HepG2 (cell line): ENCODE measurements around the gene KCTD5. TPM values are rescaled to one million over a fixed set of nuclear protein-coding genes. Genes with fewer than 3 reads are reported as not detected.

Experiments
- ARNT2 ChIP-seq: sonication (generic); formaldehyde crosslinking; IDR thresholded peaks from 2 replicates; pipeline ENCODE4 v1.8.0; 2022; ENCODE audit warnings: mild to moderate bottlenecking, low read depth, missing genetic modification reagents, moderate library complexity
- CBX2 ChIP-seq, 2 experiments: fragments of 200-600 bp in 1 of 2; sonication (generic); formaldehyde crosslinking in 1 of 2; IDR thresholded peaks; 2 replicates each; pipeline versions ENCODE4 v1.7.0 to v1.8.1; 2018 to 2022; ENCODE audit warnings: low read depth in 2 of 2, low read length in 1 of 2, mild to moderate bottlenecking in 1 of 2, missing genetic modification reagents in 1 of 2
- DNMT1 ChIP-seq: sonication (generic); formaldehyde crosslinking; IDR thresholded peaks from 2 replicates; pipeline ENCODE4 v1.5.1; 2020; ENCODE audit warnings: mild to moderate bottlenecking, missing genetic modification reagents
- ETV5 ChIP-seq: IDR thresholded peaks from 2 replicates; pipeline ENCODE4 v1.6.1; 2018; ENCODE audit warnings: missing biosample characterization, missing genetic modification reagents, inconsistent platforms, borderline replicate concordance
- KLF6 ChIP-seq: IDR thresholded peaks from 2 replicates; pipeline ENCODE4 v1.8.0; 2016; ENCODE audit warnings: missing biosample characterization, missing genetic modification reagents
- NBN ChIP-seq: fragments of 450-650 bp; conservative IDR thresholded peaks from 2 replicates; pipeline ENCODE4 v1.6.1; 2017
- NCOA2 ChIP-seq: sonication (generic); formaldehyde crosslinking; IDR thresholded peaks from 2 replicates; pipeline ENCODE4 v1.8.0; 2022; ENCODE audit warnings: inconsistent platforms
- NRL ChIP-seq: sonication (generic); formaldehyde crosslinking; IDR thresholded peaks from 2 replicates; pipeline ENCODE4 v1.5.0; 2020; ENCODE audit warnings: missing genetic modification reagents, mild to moderate bottlenecking, moderate library complexity, borderline replicate concordance
- PHF8 ChIP-seq: sonication (generic); formaldehyde crosslinking; IDR thresholded peaks from 2 replicates; pipeline ENCODE4 v1.5.0; 2020; ENCODE audit warnings: missing genetic modification reagents
- PREB ChIP-seq: sonication (generic); formaldehyde crosslinking; IDR thresholded peaks from 2 replicates; pipeline ENCODE4 v1.4.0; 2020; ENCODE audit warnings: missing genetic modification reagents
- SRSF9 ChIP-seq: fragments of 200-400 bp; formaldehyde crosslinking; IDR thresholded peaks from 2 replicates; pipeline ENCODE4 v1.6.1; 2018; ENCODE audit warnings: borderline replicate concordance, mild to moderate bottlenecking, low read depth, low read length; ENCODE audit not compliant: insufficient read depth, poor library complexity, severe bottlenecking
- TEAD2 ChIP-seq: sonication (generic); formaldehyde crosslinking; IDR thresholded peaks from 2 replicates; pipeline ENCODE4 v1.9.0; 2021; ENCODE audit warnings: missing genetic modification reagents
- ZNF17 ChIP-seq: sonication (generic); formaldehyde crosslinking; IDR thresholded peaks from 2 replicates; pipeline ENCODE4 v1.5.0; 2020; ENCODE audit warnings: mild to moderate bottlenecking, missing genetic modification reagents
- ZNF329 ChIP-seq: sonication (generic); formaldehyde crosslinking; IDR thresholded peaks from 2 replicates; pipeline ENCODE4 v1.9.0; 2021; ENCODE audit warnings: low read depth, mild to moderate bottlenecking, missing genetic modification reagents
- ZNF33A ChIP-seq: sonication (generic); formaldehyde crosslinking; IDR thresholded peaks from 2 replicates; pipeline ENCODE4 v1.5.1; 2020; ENCODE audit warnings: missing genetic modification reagents, mild to moderate bottlenecking, moderate library complexity, borderline replicate concordance
- ZNF451 ChIP-seq: sonication (generic); formaldehyde crosslinking; IDR thresholded peaks from 2 replicates; pipeline ENCODE4 v1.5.0; 2020; ENCODE audit warnings: mild to moderate bottlenecking, missing genetic modification reagents
- ZNF496 ChIP-seq: sonication (generic); formaldehyde crosslinking; IDR thresholded peaks from 2 replicates; pipeline ENCODE4 v1.8.1; 2023; ENCODE audit warnings: mild to moderate bottlenecking, moderate library complexity, missing genetic modification reagents; ENCODE audit not compliant: insufficient replicate concordance
- ZNF83 ChIP-seq: sonication (generic); formaldehyde crosslinking; IDR thresholded peaks from 2 replicates; pipeline ENCODE4 v1.4.0; 2020; ENCODE audit warnings: missing genetic modification reagents, mild to moderate bottlenecking, borderline replicate concordance
- ZSCAN22 ChIP-seq: sonication (generic); formaldehyde crosslinking; IDR thresholded peaks from 2 replicates; pipeline ENCODE4 v1.4.0; 2020; ENCODE audit warnings: mild to moderate bottlenecking, missing genetic modification reagents
- ZZZ3 ChIP-seq: sonication (generic); formaldehyde crosslinking; IDR thresholded peaks from 2 replicates; pipeline ENCODE4 v1.4.0; 2020; ENCODE audit warnings: missing genetic modification reagents, mild to moderate bottlenecking, borderline replicate concordance
- polyA plus RNA-seq, 8 experiments: library from polyadenylated mRNA; depleted of rRNA in 3 of 8; stranded (reverse) in 7 of 8; unstranded in 1 of 8; fragments of >200 nt; fragmentation: Illumina TruSeq in 4 of 8; extraction: Trizol in 4 of 8; gene quantifications; 2 replicates each; pipeline versions ENCODE4 v1.2.1 to v1.2.3, GENCODE V29; 2011 to 2016; ENCODE audit warnings: low read depth in 4 of 8, missing spikeins in 1 of 8, mixed read lengths in 1 of 8; ENCODE audit not compliant: insufficient read depth in 1 of 8
- total RNA-seq, 5 experiments: library from RNA; depleted of rRNA; stranded (reverse); fragments of >200 nt; fragmentation: Illumina TruSeq; extraction: Trizol; gene quantifications; 2 replicates each; pipeline ENCODE4 v1.2.3, GENCODE V29; 2016; ENCODE audit warnings: low read depth in 1 of 5
- TF ChIP-seq, protein P1 (sequence below): sonication (generic); formaldehyde crosslinking; IDR thresholded peaks from 2 replicates; pipeline ENCODE4 v1.4.0; 2020; ENCODE audit warnings: low read depth, missing genetic modification reagents
- TF ChIP-seq, protein P2 (sequence below): fragments of 450-650 bp; IDR thresholded peaks from 2 replicates; pipeline ENCODE4 v1.6.1; 2017; ENCODE audit warnings: mild to moderate bottlenecking

The KCTD5 gene
- total and polyA plus RNA-seq, 2 of the 13 experiments (the other 11 are each of a cell fraction or from before 2014, with no cell fraction given) = 25.4 to 29.8 TPM

GRCh38 chr16:2720719-2721633 lies 38.7 kb downstream of the KCTD5 start (continued):
- TF ChIP-seq NBN (no peak), ZNF496 (CRISPR knock-in tag) (no peak), ZZZ3 (no peak), ARNT2 (no peak), CBX2 (IDR thresholded peaks at IDR 0.05; ENCODE audit: low read depth, low read length) (no peak), CBX2 (CRISPR knock-in tag; IDR thresholded peaks at IDR 0.05; ENCODE audit: low read depth) (no peak), ZNF83 (CRISPR knock-in tag) (peak; percentile 49; the same call in 1 of the 2 replicates), NCOA2 (CRISPR knock-in tag) (no peak), DNMT1 (CRISPR knock-in tag) (no peak), PREB (CRISPR knock-in tag) (no peak), TEAD2 (CRISPR knock-in tag) (no peak), SRSF9 (no peak), ZNF33A (no peak), KLF6 (peak; percentile 47; the same call in 1 of the 2 replicates), NRL (CRISPR knock-in tag) (0 out of 2 replicates have a peak, but pooled peaks have one; percentile 13), ZNF451 (no peak), ZNF17 (CRISPR knock-in tag) (no peak), ZNF329 (no peak), PHF8 (CRISPR knock-in tag) (peak; percentile 86), ZSCAN22 (CRISPR knock-in tag) (no peak), ETV5 (CRISPR knock-in tag) (peak; percentile 53)
- TF ChIP-seq, protein P1, sequence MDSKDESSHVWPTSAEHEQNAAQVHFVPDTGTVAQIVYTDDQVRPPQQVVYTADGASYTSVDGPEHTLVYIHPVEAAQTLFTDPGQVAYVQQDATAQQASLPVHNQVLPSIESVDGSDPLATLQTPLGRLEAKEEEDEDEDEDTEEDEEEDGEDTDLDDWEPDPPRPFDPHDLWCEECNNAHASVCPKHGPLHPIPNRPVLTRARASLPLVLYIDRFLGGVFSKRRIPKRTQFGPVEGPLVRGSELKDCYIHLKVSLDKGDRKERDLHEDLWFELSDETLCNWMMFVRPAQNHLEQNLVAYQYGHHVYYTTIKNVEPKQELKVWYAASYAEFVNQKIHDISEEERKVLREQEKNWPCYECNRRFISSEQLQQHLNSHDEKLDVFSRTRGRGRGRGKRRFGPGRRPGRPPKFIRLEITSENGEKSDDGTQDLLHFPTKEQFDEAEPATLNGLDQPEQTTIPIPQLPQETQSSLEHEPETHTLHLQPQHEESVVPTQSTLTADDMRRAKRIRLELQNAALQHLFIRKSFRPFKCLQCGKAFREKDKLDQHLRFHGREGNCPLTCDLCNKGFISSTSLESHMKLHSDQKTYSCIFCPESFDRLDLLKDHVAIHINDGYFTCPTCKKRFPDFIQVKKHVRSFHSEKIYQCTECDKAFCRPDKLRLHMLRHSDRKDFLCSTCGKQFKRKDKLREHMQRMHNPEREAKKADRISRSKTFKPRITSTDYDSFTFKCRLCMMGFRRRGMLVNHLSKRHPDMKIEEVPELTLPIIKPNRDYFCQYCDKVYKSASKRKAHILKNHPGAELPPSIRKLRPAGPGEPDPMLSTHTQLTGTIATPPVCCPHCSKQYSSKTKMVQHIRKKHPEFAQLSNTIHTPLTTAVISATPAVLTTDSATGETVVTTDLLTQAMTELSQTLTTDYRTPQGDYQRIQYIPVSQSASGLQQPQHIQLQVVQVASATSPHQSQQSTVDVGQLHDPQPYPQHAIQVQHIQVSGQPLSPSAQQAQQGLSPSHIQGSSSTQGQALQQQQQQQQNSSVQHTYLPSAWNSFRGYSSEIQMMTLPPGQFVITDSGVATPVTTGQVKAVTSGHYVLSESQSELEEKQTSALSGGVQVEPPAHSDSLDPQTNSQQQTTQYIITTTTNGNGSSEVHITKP (CRISPR knock-in tag) = 0 out of 2 replicates have a peak, but pooled peaks have one; percentile 36
- TF ChIP-seq, protein P2, sequence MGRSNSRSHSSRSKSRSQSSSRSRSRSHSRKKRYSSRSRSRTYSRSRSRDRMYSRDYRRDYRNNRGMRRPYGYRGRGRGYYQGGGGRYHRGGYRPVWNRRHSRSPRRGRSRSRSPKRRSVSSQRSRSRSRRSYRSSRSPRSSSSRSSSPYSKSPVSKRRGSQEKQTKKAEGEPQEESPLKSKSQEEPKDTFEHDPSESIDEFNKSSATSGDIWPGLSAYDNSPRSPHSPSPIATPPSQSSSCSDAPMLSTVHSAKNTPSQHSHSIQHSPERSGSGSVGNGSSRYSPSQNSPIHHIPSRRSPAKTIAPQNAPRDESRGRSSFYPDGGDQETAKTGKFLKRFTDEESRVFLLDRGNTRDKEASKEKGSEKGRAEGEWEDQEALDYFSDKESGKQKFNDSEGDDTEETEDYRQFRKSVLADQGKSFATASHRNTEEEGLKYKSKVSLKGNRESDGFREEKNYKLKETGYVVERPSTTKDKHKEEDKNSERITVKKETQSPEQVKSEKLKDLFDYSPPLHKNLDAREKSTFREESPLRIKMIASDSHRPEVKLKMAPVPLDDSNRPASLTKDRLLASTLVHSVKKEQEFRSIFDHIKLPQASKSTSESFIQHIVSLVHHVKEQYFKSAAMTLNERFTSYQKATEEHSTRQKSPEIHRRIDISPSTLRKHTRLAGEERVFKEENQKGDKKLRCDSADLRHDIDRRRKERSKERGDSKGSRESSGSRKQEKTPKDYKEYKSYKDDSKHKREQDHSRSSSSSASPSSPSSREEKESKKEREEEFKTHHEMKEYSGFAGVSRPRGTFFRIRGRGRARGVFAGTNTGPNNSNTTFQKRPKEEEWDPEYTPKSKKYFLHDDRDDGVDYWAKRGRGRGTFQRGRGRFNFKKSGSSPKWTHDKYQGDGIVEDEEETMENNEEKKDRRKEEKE = no peak
